HCT116 (cell line): ENCODE results near the gene KCNK1.

Source experiments
- CBX3 ChIP-seq: IDR thresholded peaks from 2 replicates; pipeline ENCODE4 v1.6.1; 2012; ENCODE audit warnings: low read depth
- CTCF ChIP-seq, 3 experiments: fragments of 200-600 bp in 1 of 3; sonication (generic) in 1 of 3; IDR thresholded peaks in 2 of 3; conservative IDR thresholded peaks in 1 of 3; 2 replicates each; pipeline ENCODE4 v1.5.1; 2012 to 2017; ENCODE audit warnings: low read depth in 2 of 3, low read length in 2 of 3, antibody characterized with exemption in 1 of 3, borderline replicate concordance in 1 of 3, control low read depth in 1 of 3, mild to moderate bottlenecking in 1 of 3, mixed read lengths in 1 of 3, mixed run types in 1 of 3, moderate library complexity in 1 of 3; ENCODE audit not compliant: insufficient read depth in 1 of 3
- EGR1 ChIP-seq: IDR thresholded peaks from 2 replicates; pipeline ENCODE4 v1.6.1; 2012; ENCODE audit warnings: low read depth
- EZH2 ChIP-seq: fragments of 200-600 bp; sonication (generic); IDR thresholded peaks from 2 replicates; pipeline ENCODE4 v1.6.1; 2017; ENCODE audit warnings: antibody characterized with exemption, mixed run types
- JUND ChIP-seq: IDR thresholded peaks from 2 replicates; pipeline ENCODE4 v1.6.1; 2012
- POLR2A ChIP-seq: IDR thresholded peaks from 2 replicates; pipeline ENCODE4 v1.7.0; 2011; ENCODE audit warnings: borderline replicate concordance; ENCODE audit not compliant: insufficient read depth, insufficient read length; ENCODE audit errors: extremely low read depth
- SIN3A ChIP-seq: IDR thresholded peaks from 2 replicates; pipeline ENCODE4 v1.6.1; 2012; ENCODE audit warnings: low read depth
- SP1 ChIP-seq: IDR thresholded peaks from 2 replicates; pipeline ENCODE4 v1.6.1; 2012; ENCODE audit warnings: low read depth

GRCh38 chr1:233710031-233710430 lies 96.1 kb downstream of the KCNK1 start:
- no peak for TF ChIP-seq CTCF (IDR thresholded peaks at IDR 0.05 in 2 of 3, conservative IDR thresholded peaks at IDR 0.05 in 1 of 3; ENCODE audit: borderline replicate concordance in 1 of 3, insufficient read depth in 1 of 3, low read depth in 2 of 3, low read length in 2 of 3)
- TF ChIP-seq JUND: no peak
- TF ChIP-seq EZH2: no peak
- no peak for TF ChIP-seq EGR1
- TF ChIP-seq CBX3: no peak
- no peak for TF ChIP-seq POLR2A
- no peak for TF ChIP-seq SIN3A
- TF ChIP-seq SP1: no peak
